ENCODE measurements around the gene HOOK1.

HOOK1 gene

DNA sequence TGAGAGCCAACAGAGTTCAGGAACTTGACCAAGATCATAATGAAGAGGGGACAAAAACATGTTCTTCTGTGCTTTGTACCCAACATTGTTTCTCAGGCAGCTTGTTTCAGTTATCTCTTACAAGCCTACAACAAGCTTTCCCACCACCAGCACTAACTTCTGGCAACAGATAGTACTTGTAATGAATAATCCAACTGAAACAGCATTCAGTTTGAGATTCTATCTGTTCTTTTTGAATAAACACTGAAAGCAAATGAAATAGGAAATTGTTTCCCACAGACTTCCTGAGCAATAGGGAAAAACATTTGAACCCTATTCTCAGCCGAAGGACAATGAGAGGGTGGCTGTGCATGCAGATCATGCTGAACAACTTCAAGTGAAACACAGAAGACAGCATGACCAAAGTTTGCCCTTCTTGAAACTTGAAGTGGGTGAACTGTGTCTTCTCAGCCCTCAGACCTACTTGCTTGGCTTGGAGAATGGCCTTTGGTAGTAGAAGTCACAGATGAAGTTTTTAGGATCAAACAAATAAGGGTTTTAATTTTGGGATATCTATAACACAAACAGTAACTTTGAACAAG is 11.2 kb upstream of the HOOK1 start:
- no peaks in the 10 kb centered on the region for H3K79me2 ChIP-seq (ENCODE audit: low read length)
- no peak overlapping the region for H2AFZ ChIP-seq (ENCODE audit: low read length)
- no peaks in the 10 kb centered on the region for H3F3A ChIP-seq (ENCODE audit: insufficient read depth, low read length)
- TF ChIP-seq, protein P1, sequence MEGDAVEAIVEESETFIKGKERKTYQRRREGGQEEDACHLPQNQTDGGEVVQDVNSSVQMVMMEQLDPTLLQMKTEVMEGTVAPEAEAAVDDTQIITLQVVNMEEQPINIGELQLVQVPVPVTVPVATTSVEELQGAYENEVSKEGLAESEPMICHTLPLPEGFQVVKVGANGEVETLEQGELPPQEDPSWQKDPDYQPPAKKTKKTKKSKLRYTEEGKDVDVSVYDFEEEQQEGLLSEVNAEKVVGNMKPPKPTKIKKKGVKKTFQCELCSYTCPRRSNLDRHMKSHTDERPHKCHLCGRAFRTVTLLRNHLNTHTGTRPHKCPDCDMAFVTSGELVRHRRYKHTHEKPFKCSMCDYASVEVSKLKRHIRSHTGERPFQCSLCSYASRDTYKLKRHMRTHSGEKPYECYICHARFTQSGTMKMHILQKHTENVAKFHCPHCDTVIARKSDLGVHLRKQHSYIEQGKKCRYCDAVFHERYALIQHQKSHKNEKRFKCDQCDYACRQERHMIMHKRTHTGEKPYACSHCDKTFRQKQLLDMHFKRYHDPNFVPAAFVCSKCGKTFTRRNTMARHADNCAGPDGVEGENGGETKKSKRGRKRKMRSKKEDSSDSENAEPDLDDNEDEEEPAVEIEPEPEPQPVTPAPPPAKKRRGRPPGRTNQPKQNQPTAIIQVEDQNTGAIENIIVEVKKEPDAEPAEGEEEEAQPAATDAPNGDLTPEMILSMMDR (IDR thresholded peaks at IDR 0.05; ENCODE audit: low read length) = no peak
- TF ChIP-seq EZH2phosphoT487 (IDR thresholded peaks at IDR 0.05; ENCODE audit: low read length) (no peak), EZH2 (optimal IDR thresholded peaks at IDR 0.05; ENCODE audit: low read depth, low read length) (no peak)
- no peaks in the 10 kb centered on the region for H3K9me3 ChIP-seq (replicated peaks; ENCODE audit: insufficient read depth, low read length)
- no peak overlapping the region for H3K9ac ChIP-seq (ENCODE audit: low read length)
- H3K4me3 ChIP-seq (ENCODE audit: low read length) = no peak overlapping the region
- H3K27me3 ChIP-seq (replicated peaks; ENCODE audit: insufficient read depth, low read length) = no peaks in the 10 kb centered on the region
- H3K4me1 ChIP-seq (ENCODE audit: low read length) = no peaks in the 10 kb centered on the region
- no peaks in the 10 kb centered on the region for H3K36me3 ChIP-seq (replicated peaks; ENCODE audit: insufficient read depth, low read length)
- H3K27ac ChIP-seq (ENCODE audit: low read length) = no peak overlapping the region
- no peaks in the 10 kb centered on the region for H3K9me2 ChIP-seq (replicated peaks; ENCODE audit: insufficient read depth, low read length)
- no peaks in the 10 kb centered on the region for H4K20me1 ChIP-seq (ENCODE audit: insufficient read depth, low read length)
- H3K4me2 ChIP-seq (ENCODE audit: low read depth, low read length) = no peak overlapping the region
- no peak for DNase-seq

DNA sequence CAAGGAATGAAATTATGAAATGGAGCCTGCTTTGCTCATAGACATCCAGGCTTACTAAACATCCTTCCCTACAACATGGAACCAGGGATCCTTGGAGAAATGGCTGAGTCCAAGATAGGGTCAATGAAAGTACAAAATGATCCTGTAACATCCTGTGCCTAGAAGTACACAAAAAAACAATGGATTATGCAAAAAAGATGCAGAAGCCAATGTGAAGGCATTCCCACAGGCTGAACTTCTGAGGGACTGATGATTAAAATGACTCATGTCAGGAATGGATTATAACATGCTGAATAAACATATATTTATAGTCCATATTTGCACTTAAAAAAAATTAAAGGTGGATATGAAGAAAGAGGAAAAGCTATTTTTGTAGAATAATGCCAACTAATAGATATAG is 10.4 kb upstream of the HOOK1 start:
- DNase-seq = no peak
- Histone ChIP-seq H3K79me2 (ENCODE audit: low read length) (no peaks in the 10 kb centered on the region), H4K20me1 (ENCODE audit: insufficient read depth, low read length) (no peaks in the 10 kb centered on the region), H3K4me2 (ENCODE audit: low read depth, low read length) (no peak overlapping the region), H3K9ac (ENCODE audit: low read length) (no peak overlapping the region), H3K4me3 (ENCODE audit: low read length) (no peak overlapping the region), H3K36me3 (replicated peaks; ENCODE audit: insufficient read depth, low read length) (no peaks in the 10 kb centered on the region), H3K27ac (ENCODE audit: low read length) (no peak overlapping the region), H3K27me3 (replicated peaks; ENCODE audit: insufficient read depth, low read length) (no peaks in the 10 kb centered on the region), H3K9me3 (replicated peaks; ENCODE audit: insufficient read depth, low read length) (no peaks in the 10 kb centered on the region), H3K9me2 (replicated peaks; ENCODE audit: insufficient read depth, low read length) (no peaks in the 10 kb centered on the region), H3K4me1 (ENCODE audit: low read length) (no peaks in the 10 kb centered on the region), H2AFZ (ENCODE audit: low read length) (no peak overlapping the region), H3F3A (ENCODE audit: insufficient read depth, low read length) (no peaks in the 10 kb centered on the region)
- no peak for TF ChIP-seq EZH2phosphoT487 (IDR thresholded peaks at IDR 0.05; ENCODE audit: low read length)
- TF ChIP-seq, protein P1 (IDR thresholded peaks at IDR 0.05; ENCODE audit: low read length) = no peak
- no peak for TF ChIP-seq EZH2 (optimal IDR thresholded peaks at IDR 0.05; ENCODE audit: low read depth, low read length)

DNA sequence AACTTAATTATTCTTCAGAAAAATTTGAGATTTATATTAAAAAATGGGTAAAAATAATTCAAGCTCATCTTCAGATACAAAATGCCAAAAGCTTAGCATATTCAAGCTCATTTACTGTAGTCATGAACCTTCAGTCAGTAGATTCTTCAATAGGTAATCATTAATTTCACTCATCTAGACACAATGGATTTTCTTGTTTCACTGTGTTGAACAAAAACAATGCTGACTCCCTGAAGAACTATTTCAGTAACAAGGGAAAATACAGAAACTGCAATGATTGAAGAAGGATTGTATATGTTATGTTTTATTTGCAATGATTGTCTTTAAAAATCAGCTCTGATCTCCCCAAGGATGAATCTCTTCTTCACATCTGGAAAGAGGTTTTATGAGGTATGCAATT is 9.2 kb upstream of the HOOK1 start:
- no peak overlapping the region for H3K4me2 ChIP-seq (ENCODE audit: low read depth, low read length)
- TF ChIP-seq, protein P1 (IDR thresholded peaks at IDR 0.05; ENCODE audit: low read length) = no peak
- no peak for TF ChIP-seq EZH2 (optimal IDR thresholded peaks at IDR 0.05; ENCODE audit: low read depth, low read length)
- TF ChIP-seq EZH2phosphoT487 (IDR thresholded peaks at IDR 0.05; ENCODE audit: low read length) = no peak
- H2AFZ ChIP-seq (ENCODE audit: low read length) = no peak overlapping the region
- no peaks in the 10 kb centered on the region for H4K20me1 ChIP-seq (ENCODE audit: insufficient read depth, low read length)
- H3K27me3 ChIP-seq (replicated peaks; ENCODE audit: insufficient read depth, low read length) = no peaks in the 10 kb centered on the region
- no peaks in the 10 kb centered on the region for H3K9me2 ChIP-seq (replicated peaks; ENCODE audit: insufficient read depth, low read length)
- H3K9ac ChIP-seq (ENCODE audit: low read length) = no peak overlapping the region
- no peak overlapping the region for H3K4me3 ChIP-seq (ENCODE audit: low read length)
- no peaks in the 10 kb centered on the region for H3K36me3 ChIP-seq (replicated peaks; ENCODE audit: insufficient read depth, low read length)
- no peak for DNase-seq
- H3K27ac ChIP-seq (ENCODE audit: low read length) = no peak overlapping the region
- no peaks in the 10 kb centered on the region for H3K79me2 ChIP-seq (ENCODE audit: low read length)
- no peaks in the 10 kb centered on the region for H3K4me1 ChIP-seq (ENCODE audit: low read length)
- H3F3A ChIP-seq (ENCODE audit: insufficient read depth, low read length) = no peaks in the 10 kb centered on the region
- no peaks in the 10 kb centered on the region for H3K9me3 ChIP-seq (replicated peaks; ENCODE audit: insufficient read depth, low read length)
